Hepatocyte (in vitro differentiated cells): ENCODE data around the gene HOXA11. TPM values are rescaled to one million over a fixed set of nuclear protein-coding genes. Genes with fewer than 3 reads are reported as not detected.

Experiments
- DNase-seq: peaks from one replicate; pipeline ENCODE4 v3.0.0-alpha.2; 2016; ENCODE audit warnings: low spot score
- H2AFZ ChIP-seq: fragments of 200-600 bp; sonication (generic); 2 replicates; pipeline ENCODE4 v1.6.0; 2016; ENCODE audit warnings: antibody characterized with exemption, mild to moderate bottlenecking
- H3K27ac ChIP-seq: fragments of 200-600 bp; sonication (generic); 2 replicates; pipeline ENCODE4 v1.5.1; 2016; ENCODE audit warnings: mild to moderate bottlenecking
- H3K27me3 ChIP-seq: fragments of 200-600 bp; sonication (generic); 2 replicates; pipeline ENCODE4 v1.6.1; 2016
- H3K36me3 ChIP-seq: fragments of 200-600 bp; sonication (generic); replicated peaks from 2 replicates; pipeline ENCODE4 v1.5.1; 2016; ENCODE audit warnings: low read depth; ENCODE audit not compliant: insufficient read depth
- H3K4me1 ChIP-seq: fragments of 200-600 bp; sonication (generic); 2 replicates; pipeline ENCODE4 v1.5.1; 2016; ENCODE audit warnings: mild to moderate bottlenecking, moderate library complexity; ENCODE audit not compliant: insufficient read depth
- H3K4me2 ChIP-seq: fragments of 200-600 bp; sonication (generic); 2 replicates; pipeline ENCODE4 v1.6.0; 2016
- H3K4me3 ChIP-seq: fragments of 200-600 bp; sonication (generic); 2 replicates; pipeline ENCODE4 v1.5.1; 2016; ENCODE audit warnings: mild to moderate bottlenecking
- H3K79me2 ChIP-seq: fragments of 200-600 bp; sonication (generic); 2 replicates; pipeline ENCODE4 v1.6.0; 2017; ENCODE audit warnings: mild to moderate bottlenecking
- H3K9me2 ChIP-seq: fragments of 200-600 bp; sonication (generic); replicated peaks from 2 replicates; pipeline ENCODE4 v1.6.0; 2017; ENCODE audit warnings: mild to moderate bottlenecking; ENCODE audit not compliant: insufficient read depth
- H3K9me3 ChIP-seq: fragments of 200-600 bp; sonication (generic); 2 replicates; pipeline ENCODE4 v1.5.1; 2016; ENCODE audit warnings: low read depth, mild to moderate bottlenecking
- H4K20me1 ChIP-seq: fragments of 200-600 bp; sonication (generic); 2 replicates; pipeline ENCODE4 v1.6.0; 2016; ENCODE audit warnings: mild to moderate bottlenecking; ENCODE audit not compliant: insufficient read depth, poor library complexity, severe bottlenecking
- EZH2 ChIP-seq: fragments of 200-600 bp; sonication (generic); IDR thresholded peaks from 2 replicates; pipeline ENCODE4 v1.6.1; 2016; ENCODE audit warnings: antibody characterized with exemption, mild to moderate bottlenecking, borderline replicate concordance
- EZH2phosphoT487 ChIP-seq: fragments of 200-600 bp; sonication (generic); IDR thresholded peaks from one replicate; pipeline ENCODE4 v1.6.1; 2018; ENCODE audit warnings: antibody characterized with exemption, mild to moderate bottlenecking, low read depth, moderate library complexity; ENCODE audit not compliant: unreplicated experiment, severe bottlenecking
- WGBS: methylation state at CpG from one replicate; pipeline ENCODE4 v1.1.6; 2016; ENCODE audit warnings: low lambda C conversion rate; ENCODE audit errors: missing lambda C conversion rate; 5-methylcytosine and 5-hydroxymethylcytosine counted together
- polyA plus RNA-seq: library from polyadenylated mRNA; unstranded; fragments of >200 nt; fragmentation: Nextera tagmentation; extraction: Ambion mirVana; gene quantifications from 2 replicates; pipeline ENCODE4 v1.2.1, GENCODE V29; 2016
- total RNA-seq: library from RNA; depleted of rRNA; stranded (reverse); fragments of >200 nt; gene quantifications from 2 replicates; pipeline ENCODE4 v1.2.3, GENCODE V29; 2014
- TF ChIP-seq, protein P1 (sequence below): fragments of 200-600 bp; sonication (generic); IDR thresholded peaks from 2 replicates; pipeline ENCODE4 v1.5.1; 2016; ENCODE audit warnings: antibody characterized with exemption, mild to moderate bottlenecking; ENCODE audit not compliant: poor library complexity

The HOXA11 gene
- total and polyA plus RNA-seq, 2 experiments from 2014 or later: 6.4 to 7.6 TPM

DNA sequence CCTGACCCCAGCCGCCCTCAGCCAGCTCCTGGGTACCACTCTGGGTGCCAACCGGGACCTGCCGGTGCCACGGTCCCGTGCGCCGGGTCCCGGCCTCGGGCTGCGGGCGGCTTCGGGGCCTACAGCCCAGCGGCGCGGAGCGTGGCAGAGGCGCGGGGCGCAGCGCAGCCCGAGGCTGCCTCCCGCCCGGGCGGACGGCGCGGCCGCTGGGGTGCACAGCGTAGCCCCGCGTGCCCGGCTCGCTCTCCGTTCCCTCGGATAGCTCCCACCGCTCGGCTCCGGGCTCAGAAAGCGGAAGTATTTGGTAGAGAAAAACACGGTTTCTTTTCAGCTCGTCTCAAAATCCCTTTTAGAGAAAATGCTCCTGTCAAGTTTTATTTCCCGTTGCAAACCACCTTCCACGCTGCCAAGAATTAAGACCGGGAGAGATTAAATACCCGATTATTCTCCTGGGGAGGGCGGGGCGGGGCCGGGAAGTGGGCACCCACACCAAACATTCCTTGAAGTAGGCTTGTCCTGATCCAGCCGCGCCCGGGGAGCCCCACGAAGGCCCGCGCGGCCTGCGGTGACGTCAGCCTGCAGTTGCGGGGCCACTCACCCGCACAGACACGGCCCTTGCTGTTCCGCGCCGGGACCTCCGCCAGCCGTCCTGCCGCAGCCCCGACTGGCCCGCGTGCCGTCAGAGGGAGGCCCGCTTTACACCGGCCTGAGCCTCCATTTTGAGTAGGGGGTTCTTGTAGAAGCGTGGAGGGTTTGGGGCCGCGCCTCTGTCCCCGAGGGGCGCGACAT lies 7.7 kb upstream of the HOXA11 start:
- Histone ChIP-seq H3K79me2 (peaks cover 98% of the 10 kb centered on the region), H3K4me3 (peak overlapping the region; percentile 34)
- peak; percentile 34 for TF ChIP-seq EZH2
- TF ChIP-seq, protein P1, sequence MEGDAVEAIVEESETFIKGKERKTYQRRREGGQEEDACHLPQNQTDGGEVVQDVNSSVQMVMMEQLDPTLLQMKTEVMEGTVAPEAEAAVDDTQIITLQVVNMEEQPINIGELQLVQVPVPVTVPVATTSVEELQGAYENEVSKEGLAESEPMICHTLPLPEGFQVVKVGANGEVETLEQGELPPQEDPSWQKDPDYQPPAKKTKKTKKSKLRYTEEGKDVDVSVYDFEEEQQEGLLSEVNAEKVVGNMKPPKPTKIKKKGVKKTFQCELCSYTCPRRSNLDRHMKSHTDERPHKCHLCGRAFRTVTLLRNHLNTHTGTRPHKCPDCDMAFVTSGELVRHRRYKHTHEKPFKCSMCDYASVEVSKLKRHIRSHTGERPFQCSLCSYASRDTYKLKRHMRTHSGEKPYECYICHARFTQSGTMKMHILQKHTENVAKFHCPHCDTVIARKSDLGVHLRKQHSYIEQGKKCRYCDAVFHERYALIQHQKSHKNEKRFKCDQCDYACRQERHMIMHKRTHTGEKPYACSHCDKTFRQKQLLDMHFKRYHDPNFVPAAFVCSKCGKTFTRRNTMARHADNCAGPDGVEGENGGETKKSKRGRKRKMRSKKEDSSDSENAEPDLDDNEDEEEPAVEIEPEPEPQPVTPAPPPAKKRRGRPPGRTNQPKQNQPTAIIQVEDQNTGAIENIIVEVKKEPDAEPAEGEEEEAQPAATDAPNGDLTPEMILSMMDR: no peak

DNA sequence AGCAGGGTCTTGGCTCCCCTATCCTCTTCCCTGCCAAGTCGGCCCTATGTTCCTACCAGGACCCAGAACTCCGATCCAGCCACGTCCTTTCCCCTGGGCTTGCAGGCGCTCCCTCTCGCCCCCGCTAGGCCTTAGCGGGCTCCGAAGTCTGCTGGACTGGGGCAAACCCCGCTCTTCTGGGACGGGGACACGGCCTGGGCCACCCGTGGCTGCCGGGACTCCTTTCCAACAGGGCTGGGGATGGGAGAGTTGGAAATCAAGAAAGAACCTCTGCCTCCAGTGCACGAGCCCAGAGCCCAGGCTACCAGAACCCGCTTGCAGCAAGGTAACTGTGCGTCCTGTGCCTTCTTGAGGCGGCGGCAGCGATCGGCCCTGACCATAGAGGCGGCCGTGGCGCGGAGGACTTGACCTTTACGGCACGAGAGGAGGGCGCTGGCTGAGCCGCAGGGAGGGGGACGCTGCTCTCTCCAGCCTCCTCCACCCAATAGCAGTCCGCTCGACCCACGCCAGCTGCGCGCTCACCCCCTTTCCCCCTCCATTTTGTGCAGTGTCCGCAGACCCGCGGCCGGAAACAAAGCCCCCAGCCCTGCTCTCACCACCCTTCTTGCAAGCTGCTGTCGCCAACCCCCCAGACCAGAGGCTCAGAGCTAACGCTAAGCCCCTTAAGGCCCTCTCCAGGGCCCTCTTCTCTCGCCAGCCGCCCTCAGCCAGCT lies 7.0 kb upstream of the HOXA11 start:
- H3K4me2 ChIP-seq: peak overlapping the region; percentile 96
- no peaks in the 10 kb centered on the region for H3K36me3 ChIP-seq
- H3K79me2 ChIP-seq: peaks cover 98% of the 10 kb centered on the region
- peaks cover 35% of the 10 kb centered on the region for H3K4me1 ChIP-seq
- no peak for DNase-seq
- peaks cover 21% of the 10 kb centered on the region for H4K20me1 ChIP-seq
- WGBS: 13% methylated on average over 42 of the region's 42 CpGs
- peak overlapping the region; percentile 34 for H3K4me3 ChIP-seq
- H3K9me2 ChIP-seq: no peaks in the 10 kb centered on the region
- TF ChIP-seq, protein P1: no peak
- TF ChIP-seq EZH2 (peak; percentile 75), EZH2phosphoT487 (no peak)
- H3K27ac ChIP-seq: peak overlapping the region; percentile 97
- H2AFZ ChIP-seq: no peak overlapping the region
- H3K9me3 ChIP-seq: no peaks in the 10 kb centered on the region
- H3K27me3 ChIP-seq: peaks cover 88% of the 10 kb centered on the region

More for the DNA sequence above, 7.7 kb upstream of the HOXA11 start:
- H3K4me2 ChIP-seq: peak overlapping the region; percentile 96
- H4K20me1 ChIP-seq: peaks cover 25% of the 10 kb centered on the region
- H3K4me1 ChIP-seq: peaks cover 35% of the 10 kb centered on the region
- H3K9me3 ChIP-seq: no peaks in the 10 kb centered on the region
- H3K36me3 ChIP-seq: no peaks in the 10 kb centered on the region
- peaks cover 88% of the 10 kb centered on the region for H3K27me3 ChIP-seq
- H3K27ac ChIP-seq: peak overlapping the region; percentile 97
- no peak for DNase-seq
- WGBS: 8% methylated on average over 67 of the region's 78 CpGs
- H3K9me2 ChIP-seq: no peaks in the 10 kb centered on the region
- H2AFZ ChIP-seq: peak overlapping the region; percentile 52

DNA sequence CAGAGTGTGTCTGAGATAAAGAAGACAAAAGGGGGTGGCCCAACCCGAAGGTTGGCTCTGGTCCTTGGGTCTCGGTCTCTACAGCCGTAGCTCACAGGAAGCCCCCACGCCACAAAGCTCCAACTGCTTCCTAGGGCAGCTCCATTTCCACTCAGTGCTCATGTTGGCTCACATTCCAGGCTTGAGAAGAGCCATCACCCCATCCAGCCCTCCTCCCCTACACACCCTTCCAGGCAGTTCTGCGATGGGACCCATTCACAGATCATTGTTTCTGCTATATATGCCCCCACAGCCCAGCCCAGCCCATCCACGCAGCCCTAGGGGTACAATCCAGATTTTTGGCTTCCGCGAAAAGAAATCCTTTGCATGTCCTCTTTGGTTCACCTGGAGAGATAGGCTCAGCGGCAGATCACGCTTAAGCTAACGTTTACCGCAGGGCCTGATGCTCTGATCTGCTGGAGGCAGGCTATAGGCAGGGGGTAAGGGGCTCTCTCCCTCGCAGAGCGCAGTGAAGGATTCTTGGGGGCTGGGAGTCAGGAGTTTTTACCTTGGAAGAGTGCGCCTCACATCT lies 6.2 kb upstream of the HOXA11 start:
- no peak overlapping the region for H2AFZ ChIP-seq
- H3K4me1 ChIP-seq: peaks cover 35% of the 10 kb centered on the region
- H3K9me2 ChIP-seq: no peaks in the 10 kb centered on the region
- TF ChIP-seq EZH2phosphoT487: no peak
- TF ChIP-seq, protein P1: no peak
- peaks cover 15% of the 10 kb centered on the region for H4K20me1 ChIP-seq
- 36% methylated on average over 15 of the region's 15 CpGs for WGBS
- no peaks in the 10 kb centered on the region for H3K36me3 ChIP-seq
- no peak for DNase-seq
- H3K27me3 ChIP-seq: peaks cover 93% of the 10 kb centered on the region
- no peaks in the 10 kb centered on the region for H3K9me3 ChIP-seq
- peak overlapping the region; percentile 97 for H3K27ac ChIP-seq
- peak overlapping the region; percentile 96 for H3K4me2 ChIP-seq
- H3K79me2 ChIP-seq: peaks cover 97% of the 10 kb centered on the region
- no peak overlapping the region for H3K4me3 ChIP-seq
